ENCODE measurements around the gene NPFFR2. TPM values are rescaled to one million over a fixed set of nuclear protein-coding genes. Genes with fewer than 3 reads are reported as not detected.
A peak's percentile ranks its signal among the peaks of the same experiment; 100 is the strongest.

The NPFFR2 gene
- total RNA-seq: not detected

DNA sequence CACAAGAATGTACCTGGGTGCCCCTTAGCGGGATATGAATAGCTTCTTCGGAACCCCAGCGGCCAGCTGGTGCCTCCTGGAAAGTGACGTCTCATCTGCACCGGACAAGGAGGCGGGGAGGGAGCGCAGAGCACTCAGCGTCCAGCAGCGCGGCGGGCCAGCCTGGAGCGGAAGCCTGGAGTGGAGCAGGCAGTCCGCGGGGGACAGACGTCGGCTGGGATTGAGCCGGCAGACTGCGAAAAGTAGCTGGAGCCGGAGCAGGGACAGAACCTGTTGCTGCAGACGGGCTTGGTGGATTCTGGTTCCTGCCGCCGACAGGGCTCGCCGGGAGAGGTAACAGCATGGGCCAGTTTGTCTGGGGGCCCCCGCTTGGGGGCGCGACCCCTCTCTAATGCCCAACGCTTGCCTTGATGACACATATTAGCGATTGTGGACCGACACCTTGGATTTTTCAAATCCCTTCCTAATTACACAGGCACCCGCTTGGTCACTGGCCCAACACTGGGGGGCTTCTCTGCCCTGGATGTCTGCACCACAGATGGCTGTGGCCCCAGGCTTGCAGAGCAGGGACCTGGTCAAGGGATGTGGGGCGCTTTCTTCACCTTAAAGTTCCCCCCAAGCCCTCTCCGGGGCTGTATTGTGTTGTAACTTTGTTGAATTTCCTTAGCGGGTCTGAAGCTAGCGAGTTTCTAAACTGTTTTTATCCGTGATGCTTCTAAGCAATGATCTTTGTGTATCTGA is at the start of gene NPFFR2:
Gene NPFFR2, plus strand, starts transcription at position 133 of the 741 bp plus-strand sequence. CDS start 96,592 bp downstream, outside the sequence.
- H3K27ac ChIP-seq: no peak within 1 kb of the TSS
- no peaks in the 10 kb centered on the region for H3K27me3 ChIP-seq
- TF ChIP-seq, protein P1, sequence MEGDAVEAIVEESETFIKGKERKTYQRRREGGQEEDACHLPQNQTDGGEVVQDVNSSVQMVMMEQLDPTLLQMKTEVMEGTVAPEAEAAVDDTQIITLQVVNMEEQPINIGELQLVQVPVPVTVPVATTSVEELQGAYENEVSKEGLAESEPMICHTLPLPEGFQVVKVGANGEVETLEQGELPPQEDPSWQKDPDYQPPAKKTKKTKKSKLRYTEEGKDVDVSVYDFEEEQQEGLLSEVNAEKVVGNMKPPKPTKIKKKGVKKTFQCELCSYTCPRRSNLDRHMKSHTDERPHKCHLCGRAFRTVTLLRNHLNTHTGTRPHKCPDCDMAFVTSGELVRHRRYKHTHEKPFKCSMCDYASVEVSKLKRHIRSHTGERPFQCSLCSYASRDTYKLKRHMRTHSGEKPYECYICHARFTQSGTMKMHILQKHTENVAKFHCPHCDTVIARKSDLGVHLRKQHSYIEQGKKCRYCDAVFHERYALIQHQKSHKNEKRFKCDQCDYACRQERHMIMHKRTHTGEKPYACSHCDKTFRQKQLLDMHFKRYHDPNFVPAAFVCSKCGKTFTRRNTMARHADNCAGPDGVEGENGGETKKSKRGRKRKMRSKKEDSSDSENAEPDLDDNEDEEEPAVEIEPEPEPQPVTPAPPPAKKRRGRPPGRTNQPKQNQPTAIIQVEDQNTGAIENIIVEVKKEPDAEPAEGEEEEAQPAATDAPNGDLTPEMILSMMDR (IDR thresholded peaks at IDR 0.05): no peak
- peak within 1 kb of the TSS in 1 of 2 donors; percentile 1 for H3K4me3 ChIP-seq
- H3K4me1 ChIP-seq: peaks cover 0 to 7% of the 10 kb centered on the region in 2 donors
- DNase-seq (ENCODE audit: low spot score): no peak
- no peaks in the 10 kb centered on the region for H3K9me3 ChIP-seq
- no peaks in the 10 kb centered on the region for H3K36me3 ChIP-seq

DNA sequence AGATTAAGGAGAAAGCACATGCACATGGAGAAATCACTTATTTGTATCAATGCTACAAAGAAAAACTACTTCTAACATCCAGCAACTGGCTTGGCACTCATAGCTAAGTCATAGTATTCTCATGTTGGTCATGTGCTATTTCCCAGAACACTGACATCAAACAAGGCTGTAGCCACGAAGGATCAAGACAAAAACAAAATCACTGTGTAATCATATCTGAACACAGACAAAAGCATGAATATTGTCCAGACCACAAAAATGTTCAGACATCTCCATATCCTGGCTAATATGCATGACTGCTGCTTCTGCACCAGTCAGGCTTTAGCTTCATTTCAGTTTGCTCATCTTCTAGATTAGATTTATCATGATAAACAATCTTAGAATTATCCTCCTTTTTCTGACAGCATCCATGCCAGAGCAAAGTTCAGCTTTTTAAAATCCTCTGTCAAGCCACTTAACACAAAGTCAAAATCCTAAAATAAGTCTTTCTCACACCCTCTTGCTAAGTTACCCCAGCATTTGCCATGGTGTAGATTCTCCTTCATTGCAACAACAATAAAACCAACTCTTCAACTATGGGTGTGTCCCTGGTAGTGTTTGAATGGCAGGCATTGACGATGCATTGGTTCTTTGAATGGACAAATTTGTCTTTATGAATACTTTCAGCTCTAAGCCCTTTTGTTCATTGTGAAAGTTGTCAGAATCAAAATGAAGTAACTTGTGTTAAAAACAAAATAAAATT is 39.1 kb upstream of the NPFFR2 start:
- Histone ChIP-seq H3K4me3 (no peak overlapping the region), H3K4me1 (no peaks in the 10 kb centered on the region), H3K27me3 (no peaks in the 10 kb centered on the region), H3K36me3 (no peaks in the 10 kb centered on the region), H3K27ac (no peak overlapping the region), H3K9me3 (peaks cover 0 to 19% of the 10 kb centered on the region in 2 donors)
- no peak for DNase-seq (ENCODE audit: low spot score)
- TF ChIP-seq, protein P1 (IDR thresholded peaks at IDR 0.05): no peak

DNA sequence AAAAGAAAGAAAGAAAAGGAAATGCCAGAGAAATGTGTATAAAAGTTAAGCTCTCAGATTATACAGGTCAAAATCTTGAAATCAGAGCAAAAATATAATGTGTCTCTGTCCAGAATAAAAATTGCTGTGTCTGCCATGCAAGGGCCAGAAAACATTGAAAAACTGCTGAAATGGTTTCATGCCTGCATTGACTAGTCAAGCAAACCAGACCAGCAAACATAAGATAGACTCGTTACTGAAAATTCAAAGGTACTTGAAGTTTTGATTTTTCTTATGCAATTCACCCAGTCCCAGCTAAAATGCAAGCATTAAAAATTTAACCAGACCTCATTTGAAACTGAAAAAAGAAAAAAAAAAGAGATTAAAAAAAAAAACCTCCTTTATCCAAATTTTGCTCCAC is 37.2 kb upstream of the NPFFR2 start:
- Histone ChIP-seq H3K27me3 (no peaks in the 10 kb centered on the region), H3K27ac (no peak overlapping the region), H3K36me3 (no peaks in the 10 kb centered on the region), H3K4me1 (no peaks in the 10 kb centered on the region), H3K4me3 (no peak overlapping the region), H3K9me3 (peaks cover 0 to 19% of the 10 kb centered on the region in 2 donors)
- TF ChIP-seq, protein P1 (IDR thresholded peaks at IDR 0.05): no peak
- no peak for DNase-seq (ENCODE audit: low spot score)

DNA sequence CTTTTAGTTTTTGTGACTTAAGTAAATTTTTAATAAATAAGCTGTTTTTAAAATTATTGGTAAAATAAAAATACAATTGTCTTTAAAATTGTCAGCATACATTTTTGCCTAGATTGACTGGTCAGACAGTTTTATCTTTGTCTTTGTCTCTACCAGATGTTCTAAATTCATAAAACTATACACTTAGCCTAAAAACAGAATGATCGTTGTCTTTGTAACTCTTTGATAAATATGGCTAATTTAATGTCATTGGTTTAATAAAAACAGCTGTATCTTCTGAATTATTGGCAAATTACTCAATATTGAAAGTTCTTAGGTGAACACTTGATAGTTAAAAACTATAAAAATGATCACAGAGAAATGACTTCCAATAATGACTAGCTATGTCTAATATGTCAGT is 36.5 kb upstream of the NPFFR2 start:
- no peak for DNase-seq (ENCODE audit: low spot score)
- H3K4me3 ChIP-seq: no peak overlapping the region
- peaks cover 0 to 19% of the 10 kb centered on the region in 2 donors for H3K9me3 ChIP-seq
- H3K27me3 ChIP-seq: no peaks in the 10 kb centered on the region
- TF ChIP-seq, protein P1 (IDR thresholded peaks at IDR 0.05): no peak
- no peaks in the 10 kb centered on the region for H3K4me1 ChIP-seq
- H3K36me3 ChIP-seq: no peaks in the 10 kb centered on the region
- no peak overlapping the region for H3K27ac ChIP-seq

DNA sequence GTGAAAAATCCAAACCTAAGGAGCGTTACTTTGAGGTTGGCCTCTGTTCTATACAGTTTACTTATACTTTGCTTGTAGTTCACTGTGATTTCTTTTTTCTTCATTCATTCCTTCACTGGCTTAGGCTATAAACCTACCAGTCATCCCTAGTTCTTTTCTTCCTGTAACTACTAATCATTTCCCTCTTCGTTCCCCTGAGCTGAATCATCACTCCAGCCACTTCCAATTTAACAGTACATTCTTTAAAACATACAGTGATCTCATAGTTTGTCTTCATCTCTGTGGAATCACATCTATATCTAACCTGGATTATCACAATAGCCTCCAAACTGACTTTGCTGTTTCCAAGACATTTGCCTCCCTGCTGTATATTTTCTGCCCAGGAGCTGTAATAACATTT is 25.2 kb upstream of the NPFFR2 start:
- no peak overlapping the region for H3K4me3 ChIP-seq
- no peaks in the 10 kb centered on the region for H3K36me3 ChIP-seq
- no peaks in the 10 kb centered on the region for H3K9me3 ChIP-seq
- DNase-seq (ENCODE audit: low spot score): no peak
- TF ChIP-seq, protein P1 (IDR thresholded peaks at IDR 0.05): no peak
- no peaks in the 10 kb centered on the region for H3K27me3 ChIP-seq
- H3K4me1 ChIP-seq: no peaks in the 10 kb centered on the region
- H3K27ac ChIP-seq: no peak overlapping the region
